ENCODE measurements around the gene RTKN. TPM values are rescaled to one million over a fixed set of nuclear protein-coding genes. Genes with fewer than 3 reads are reported as not detected.

Gene RTKN
- total RNA-seq, 6 donors from 2014 or later = 26.7 to 95.3 (median 34.0) TPM

GRCh38 chr2:74379851-74380789 is 61.6 kb downstream of the RTKN start, which contains the start of gene DCTN1:
Gene DCTN1, minus strand, starts transcription at chr2:74380311. Its CDS starts 274 bp downstream, at chr2:74380037.
- no peak for TF ChIP-seq CTCF (IDR thresholded peaks at IDR 0.05)
- peak in 1 of 2 donors; percentile 35 for TF ChIP-seq POLR2AphosphoS5 (IDR thresholded peaks at IDR 0.05)
- Histone ChIP-seq H3K36me3 (peaks cover 3 to 28% (median 17%) of the 10 kb centered on the region in 4 donors), H3K9me3 (no peaks in the 10 kb centered on the region), H3K27ac (peak within 1 kb of the TSS in 3 of 4 donors; percentile 48 to 69 (median 65)), H3K27me3 (no peaks in the 10 kb centered on the region), H3K4me1 (peaks cover 48 to 59% (median 51%) of the 10 kb centered on the region in 4 donors), H3K4me3 (peak within 1 kb of the TSS in 3 of 4 donors; percentile 18 to 47 (median 46))
- ATAC-seq (ENCODE audit: low FRiP score in 2 of 2) (peak; percentile 73 to 85), DNase-seq (peak; percentile 35 to 69)
- WGBS, 2 donors = 29 to 47% methylated on average over 3 to 14 of the region's 14 CpGs

- Histone ChIP-seq H3K9me3 (no peaks in the 10 kb centered on the region), H3K4me3 (no peak overlapping the region), H3K36me3 (peaks cover 3 to 27% (median 19%) of the 10 kb centered on the region in 4 donors), H3K27ac (no peak overlapping the region), H3K27me3 (no peaks in the 10 kb centered on the region), H3K4me1 (peaks cover 35 to 54% (median 41%) of the 10 kb centered on the region in 4 donors)
- peak in 1 of 2 donors; percentile 52 for DNase-seq
- ATAC-seq (ENCODE audit: low FRiP score in 2 of 2) = no peak
- no peak for TF ChIP-seq POLR2AphosphoS5 (IDR thresholded peaks at IDR 0.05)
- no peak for TF ChIP-seq POLR2A (IDR thresholded peaks at IDR 0.05)
- TF ChIP-seq CTCF (IDR thresholded peaks at IDR 0.05) = no peak
- no peak for TF ChIP-seq EP300 (IDR thresholded peaks at IDR 0.05)
- 94 to 95% methylated on average over 10 of the region's 10 CpGs for WGBS, 2 donors
These were observed 63.7 kb downstream of the RTKN start for GRCh38 chr2:74378007-74378406.

GRCh38 chr2:74375838-74376237 is 65.9 kb downstream of the RTKN start:
- ATAC-seq (ENCODE audit: low FRiP score in 2 of 2) (no peak), DNase-seq (no peak)
- H3K4me1 ChIP-seq = peaks cover 18 to 37% (median 31%) of the 10 kb centered on the region in 4 donors
- no peak overlapping the region for H3K4me3 ChIP-seq
- H3K36me3 ChIP-seq = peaks cover 8 to 43% (median 26%) of the 10 kb centered on the region in 4 donors
- H3K27me3 ChIP-seq = no peaks in the 10 kb centered on the region
- no peak overlapping the region for H3K27ac ChIP-seq
- TF ChIP-seq CTCF (IDR thresholded peaks at IDR 0.05) = no peak
- no peak for TF ChIP-seq POLR2AphosphoS5 (IDR thresholded peaks at IDR 0.05)
- no peak for TF ChIP-seq EP300 (IDR thresholded peaks at IDR 0.05)
- TF ChIP-seq POLR2A (IDR thresholded peaks at IDR 0.05) = no peak
- 74 to 95% methylated on average over 2 of the region's 2 CpGs for WGBS, 2 donors
- no peaks in the 10 kb centered on the region for H3K9me3 ChIP-seq

Other genes starting within 250 kb of the RTKN start
- gene MTHFD2, start 243.3 kb downstream of the RTKN start, total RNA-seq = 10 to 100 TPM in 5 of 6 donors, 1 to 10 TPM in 1; 8.4 to 68.1 (median 34.5) TPM
- gene SLC4A5, start 98.5 kb downstream of the RTKN start, total RNA-seq = 10 to 100 TPM in 3 of 6 donors, 1 to 10 TPM in 3; 3.2 to 47.1 (median 11.0) TPM
- gene DCTN1, start 61.6 kb downstream of the RTKN start, total RNA-seq = 100 to 1,000 TPM; 106 to 260 (median 147) TPM
- gene C2orf81, start 20.3 kb downstream of the RTKN start, total RNA-seq = 10 to 100 TPM in 2 of 6 donors, 1 to 10 TPM in 4; 2.6 to 12.3 (median 5.7) TPM
- gene WDR54, start 20.2 kb downstream of the RTKN start, total RNA-seq = 10 to 100 TPM in 4 of 6 donors, 1 to 10 TPM in 2; 8.4 to 28.2 (median 13.3) TPM
- 10 to 100 TPM; 12.6 to 85.9 (median 32.5) TPM for gene INO80B, start 13.2 kb upstream of the RTKN start, total RNA-seq
- 100 to 1,000 TPM in 1 of 6 donors, 10 to 100 TPM in 5; 34.7 to 109 (median 51.3) TPM for gene WBP1, start 16.5 kb upstream of the RTKN start, total RNA-seq
- gene MOGS, start 23.4 kb upstream of the RTKN start, total RNA-seq = 10 to 100 TPM; 57.8 to 80.8 (median 63.1) TPM
- 10 to 100 TPM; 19.9 to 87.1 (median 30.1) TPM for gene MRPL53, start 30.7 kb upstream of the RTKN start, total RNA-seq
- gene CCDC142, start 41.1 kb upstream of the RTKN start, total RNA-seq = 10 to 100 TPM; 14.8 to 67.1 (median 19.8) TPM
- 100 to 1,000 TPM in 1 of 6 donors, 10 to 100 TPM in 5; 18.2 to 127 (median 27.3) TPM for gene TTC31, start 41.1 kb upstream of the RTKN start, total RNA-seq
- 1 to 10 TPM; 1.3 to 8.4 (median 2.4) TPM for gene LBX2, start 57.7 kb upstream of the RTKN start, total RNA-seq
- 10 to 100 TPM; 15.4 to 43.2 (median 34.6) TPM for gene PCGF1, start 65.8 kb upstream of the RTKN start, total RNA-seq
- 1 to 10 TPM in 1 of 6 donors, under 1 TPM in 1, not detected in 4; 0.26 to 2.6 TPM for gene TLX2, start 72.5 kb upstream of the RTKN start, total RNA-seq
- under 1 TPM in 3 of 6 donors, not detected in 3; 0.26 to 0.37 (median 0.33) TPM for gene DQX1, start 84.3 kb upstream of the RTKN start, total RNA-seq
- gene AUP1, start 87.8 kb upstream of the RTKN start, total RNA-seq = 100 to 1,000 TPM in 4 of 6 donors, 10 to 100 TPM in 2; 93.4 to 337 (median 125) TPM
- gene HTRA2, start 88.0 kb upstream of the RTKN start, total RNA-seq = 10 to 100 TPM; 11.8 to 36.9 (median 27.2) TPM
- gene LOXL3, start 112.0 kb upstream of the RTKN start, total RNA-seq = 10 to 100 TPM in 3 of 6 donors, 1 to 10 TPM in 3; 3.6 to 28.3 (median 10.3) TPM
- gene DOK1, start 112.8 kb upstream of the RTKN start, total RNA-seq = 10 to 100 TPM; 13.7 to 49.2 (median 38.0) TPM
- gene M1AP, start 206.4 kb upstream of the RTKN start, total RNA-seq = 1 to 10 TPM in 3 of 6 donors, under 1 TPM in 1, not detected in 2; 0.91 to 6.3 (median 2.2) TPM
- 10 to 100 TPM in 3 of 6 donors, 1 to 10 TPM in 3; 6.3 to 15.3 (median 10.1) TPM for gene SEMA4F, start 212.3 kb upstream of the RTKN start, total RNA-seq

Measured in upper lobe of left lung (tissue), 6 donors.